Spleen (tissue), 11 donors: Measurements from ENCODE around the gene MAPT. TPM values are rescaled to one million over a fixed set of nuclear protein-coding genes. Genes with fewer than 3 reads are reported as not detected.
"Not testable (repeated sequence)": the region's sequence is repeated elsewhere in the genome, so short reads cannot be mapped to it uniquely, and the experiment has no call there.

Experiments used
- DNase-seq: peaks from one replicate; pipeline ENCODE4 v3.0.0-alpha.2; 2020
- H3K27ac ChIP-seq, 8 donors: fragments of 200-600 bp; sonication (generic) in 7 of 8; 1 replicate in 4 of 8; 2 replicates in 4 of 8; pipeline versions ENCODE4 v1.5.0 to v1.8.0; 2016 to 2021; ENCODE audit warnings: inconsistent platforms in 4 of 8, mild to moderate bottlenecking in 4 of 8, moderate library complexity in 1 of 8
- H3K27me3 ChIP-seq, 7 donors: fragments of 200-600 bp; sonication (generic) in 6 of 7; replicated peaks in 1 of 7; 1 replicate in 4 of 7; 2 replicates in 3 of 7; pipeline versions ENCODE4 v1.5.0 to v1.8.0; 2016 to 2021; ENCODE audit warnings: inconsistent platforms in 3 of 7, mild to moderate bottlenecking in 1 of 7
- H3K36me3 ChIP-seq, 6 donors: fragments of 200-600 bp; sonication (generic) in 5 of 6; 1 replicate in 4 of 6; 2 replicates in 2 of 6; pipeline versions ENCODE4 v1.5.0 to v1.8.0; 2016 to 2021; ENCODE audit warnings: inconsistent platforms in 2 of 6
- H3K4me1 ChIP-seq, 6 donors: fragments of 200-600 bp; sonication (generic) in 5 of 6; 1 replicate in 3 of 6; 2 replicates in 3 of 6; pipeline versions ENCODE4 v1.5.0 to v1.8.0; 2016 to 2021; ENCODE audit warnings: inconsistent platforms in 3 of 6
- H3K4me3 ChIP-seq, 8 donors: fragments of 200-600 bp; sonication (generic) in 7 of 8; 1 replicate in 4 of 8; 2 replicates in 4 of 8; pipeline versions ENCODE4 v1.5.0 to v1.8.0; 2016 to 2021; ENCODE audit warnings: inconsistent platforms in 4 of 8, mild to moderate bottlenecking in 4 of 8, moderate library complexity in 2 of 8
- H3K9me3 ChIP-seq, 8 donors: fragments of 200-600 bp; sonication (generic) in 7 of 8; 1 replicate in 4 of 8; 2 replicates in 4 of 8; pipeline versions ENCODE4 v1.5.0 to v1.8.0; 2016 to 2021; ENCODE audit warnings: inconsistent platforms in 4 of 8
- POLR2A ChIP-seq, 3 donors: fragments of 450-650 bp; IDR thresholded peaks; one replicate each; pipeline ENCODE4 v1.5.1; 2017; ENCODE audit warnings: antibody characterized with exemption in 3 of 3, mild to moderate bottlenecking in 1 of 3
- POLR2AphosphoS5 ChIP-seq, 3 donors: sonication (generic); formaldehyde crosslinking; IDR thresholded peaks; one replicate each; pipeline ENCODE4 v1.5.1; 2017; ENCODE audit warnings: antibody characterized with exemption in 3 of 3
- WGBS, 5 donors: extraction: QIAGEN DNeasy Blood & Tissue Kit in 3 of 5; methylation state at CpG; one replicate each; pipeline versions ENCODE4 v1.1.5 to v1.1.7; 2013 to 2018; 5-methylcytosine and 5-hydroxymethylcytosine counted together
- intact Hi-C: fragments of 100-400 bp; cut with DNase I; formaldehyde crosslinking; loops from one replicate; pipeline ENCODE4 v1.15.0; 2023; ENCODE audit warnings: low total_unique reads
- polyA plus RNA-seq, 3 donors: library from polyadenylated mRNA; stranded (reverse); fragments of 200-250 nt; gene quantifications; one replicate each; pipeline ENCODE4 v1.2.1, GENCODE V29; 2013
- total RNA-seq, 7 donors: library from RNA; depleted of rRNA in 3 of 7; stranded (reverse); fragments of >200 nt in 3 of 7; fragmentation: NEBNext Ultra II Directional in 4 of 7; extraction: Animal tissue kit (Norgen Biotek cat#: 25700) in 4 of 7; gene quantifications; one replicate each; pipeline versions ENCODE4 v1.1.0 to v1.2.1, GENCODE V29; 2016 to 2021
- TF ChIP-seq, protein P1 (sequence below), 11 experiments: fragments of 200-600 bp in 7 of 11; fragments of 450-650 bp in 4 of 11; sonication (generic) in 4 of 11; IDR thresholded peaks in 8 of 11; conservative IDR thresholded peaks in 3 of 11; 1 replicate in 7 of 11; 2 replicates in 4 of 11; pipeline versions ENCODE4 v1.4.0 to v1.8.0; 2016 to 2021; ENCODE audit warnings: antibody characterized with exemption in 11 of 11, inconsistent platforms in 4 of 11, mild to moderate bottlenecking in 1 of 11
- donor health status: healthy with polysubstance abuse.
- donor health status: DM: no; HTN: no; CAD: no; lungs with moderate emphysema.
- donor health status: DM: no; HTN: no; CAD: no.
- donor health status: Bipolar disorder and iron deficiency.
- donor health status: healthy.
- donor health status: DM: no; HTN: no; CAD: no.
- donor health status: DM: yes; HTN: yes; CAD: no.

The MAPT gene
- total and polyA plus RNA-seq, 10 donors, result 0.15 to 1.6 (median 0.66) TPM

DNA sequence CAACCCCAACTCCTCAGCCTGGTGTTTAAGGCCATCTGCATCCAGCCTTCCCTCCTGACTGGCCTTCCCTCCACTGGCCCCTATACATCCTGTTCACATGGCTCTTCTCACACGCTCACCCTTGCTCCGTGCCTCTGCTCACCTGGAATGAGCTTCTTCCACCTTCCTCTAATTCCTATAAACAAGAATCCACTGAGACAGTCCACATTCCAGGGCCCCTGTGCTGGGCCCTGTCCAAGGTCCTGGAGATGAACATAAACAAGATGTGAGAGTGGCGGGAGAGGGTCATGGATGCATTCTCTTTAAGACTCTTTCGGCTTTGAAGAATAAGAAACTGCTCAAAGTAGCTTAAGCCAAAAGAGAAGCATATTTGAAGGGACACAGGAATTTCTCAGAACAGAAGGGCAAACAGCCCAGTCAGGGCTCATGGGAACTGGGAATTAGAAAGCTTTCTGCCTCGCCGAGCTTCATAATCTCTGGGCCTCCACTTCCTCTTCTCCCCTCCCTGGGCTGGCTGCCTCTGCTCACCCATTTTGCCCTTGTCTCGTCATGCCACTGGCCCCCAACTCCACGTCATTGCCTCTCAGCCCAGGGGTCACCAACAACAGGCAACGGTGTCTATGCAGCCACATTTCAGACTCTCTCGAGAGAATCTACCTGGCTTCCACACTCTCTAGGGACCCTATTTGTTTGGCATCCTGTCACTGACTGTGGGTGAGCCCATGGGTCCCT, 36.2 kb upstream of the MAPT start:
- Histone ChIP-seq H3K9me3 (no peaks in the 10 kb centered on the region), H3K4me3 (no peak overlapping the region), H3K27me3 (peaks cover 0 to 63% (median 0%) of the 10 kb centered on the region in 7 donors), H3K27ac (no peak overlapping the region), H3K36me3 (no peaks in the 10 kb centered on the region), H3K4me1 (no peaks in the 10 kb centered on the region)
- whole genome bisulfite sequencing, 5 donors, result 43 to 53% (median 45%) methylated on average over 10 of the region's 10 CpGs
- TF ChIP-seq POLR2A (IDR thresholded peaks at IDR 0.05) (no peak), POLR2AphosphoS5 (IDR thresholded peaks at IDR 0.05) (no peak)
- TF ChIP-seq, protein P1, sequence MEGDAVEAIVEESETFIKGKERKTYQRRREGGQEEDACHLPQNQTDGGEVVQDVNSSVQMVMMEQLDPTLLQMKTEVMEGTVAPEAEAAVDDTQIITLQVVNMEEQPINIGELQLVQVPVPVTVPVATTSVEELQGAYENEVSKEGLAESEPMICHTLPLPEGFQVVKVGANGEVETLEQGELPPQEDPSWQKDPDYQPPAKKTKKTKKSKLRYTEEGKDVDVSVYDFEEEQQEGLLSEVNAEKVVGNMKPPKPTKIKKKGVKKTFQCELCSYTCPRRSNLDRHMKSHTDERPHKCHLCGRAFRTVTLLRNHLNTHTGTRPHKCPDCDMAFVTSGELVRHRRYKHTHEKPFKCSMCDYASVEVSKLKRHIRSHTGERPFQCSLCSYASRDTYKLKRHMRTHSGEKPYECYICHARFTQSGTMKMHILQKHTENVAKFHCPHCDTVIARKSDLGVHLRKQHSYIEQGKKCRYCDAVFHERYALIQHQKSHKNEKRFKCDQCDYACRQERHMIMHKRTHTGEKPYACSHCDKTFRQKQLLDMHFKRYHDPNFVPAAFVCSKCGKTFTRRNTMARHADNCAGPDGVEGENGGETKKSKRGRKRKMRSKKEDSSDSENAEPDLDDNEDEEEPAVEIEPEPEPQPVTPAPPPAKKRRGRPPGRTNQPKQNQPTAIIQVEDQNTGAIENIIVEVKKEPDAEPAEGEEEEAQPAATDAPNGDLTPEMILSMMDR (IDR thresholded peaks at IDR 0.05 in 8 of 11, conservative IDR thresholded peaks at IDR 0.05 in 3 of 11), result no peak
- DNase-seq, result no peak
- intact Hi-C loops, result no loop called here

DNA sequence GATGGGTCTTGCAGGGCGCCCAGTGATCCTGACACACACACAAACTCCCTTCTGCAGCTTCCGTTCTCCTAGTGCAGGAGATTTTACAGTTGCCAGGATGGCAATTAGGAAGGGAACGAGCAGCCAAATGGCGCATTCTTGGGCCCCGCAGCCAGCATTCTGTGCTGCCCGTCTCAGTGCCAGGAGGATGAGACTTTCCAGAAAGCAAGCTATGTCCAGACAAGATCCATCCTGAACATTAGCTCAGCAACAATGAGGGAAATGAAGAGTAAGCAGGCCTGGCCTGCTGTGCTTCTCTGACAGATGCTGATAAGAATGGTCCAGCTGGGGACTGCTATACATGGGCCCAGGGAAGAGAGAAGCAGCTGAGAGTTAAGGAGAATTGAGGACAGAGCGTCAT, 33.2 kb upstream of the MAPT start:
- H3K36me3 ChIP-seq, result no peaks in the 10 kb centered on the region
- 78 to 93% (median 83%) methylated on average over 7 of the region's 7 CpGs for WGBS, 5 donors
- no peak overlapping the region for H3K4me3 ChIP-seq
- TF ChIP-seq POLR2AphosphoS5 (IDR thresholded peaks at IDR 0.05), result no peak
- no peak for TF ChIP-seq POLR2A (IDR thresholded peaks at IDR 0.05)
- TF ChIP-seq, protein P1 (IDR thresholded peaks at IDR 0.05 in 8 of 11, conservative IDR thresholded peaks at IDR 0.05 in 3 of 11), result no peak
- H3K9me3 ChIP-seq, result no peaks in the 10 kb centered on the region
- no peak overlapping the region for H3K27ac ChIP-seq
- H3K27me3 ChIP-seq, result peaks cover 0 to 64% (median 0%) of the 10 kb centered on the region in 7 donors
- intact Hi-C loops, result no loop called here
- no peaks in the 10 kb centered on the region for H3K4me1 ChIP-seq
- no peak for DNase-seq

DNA sequence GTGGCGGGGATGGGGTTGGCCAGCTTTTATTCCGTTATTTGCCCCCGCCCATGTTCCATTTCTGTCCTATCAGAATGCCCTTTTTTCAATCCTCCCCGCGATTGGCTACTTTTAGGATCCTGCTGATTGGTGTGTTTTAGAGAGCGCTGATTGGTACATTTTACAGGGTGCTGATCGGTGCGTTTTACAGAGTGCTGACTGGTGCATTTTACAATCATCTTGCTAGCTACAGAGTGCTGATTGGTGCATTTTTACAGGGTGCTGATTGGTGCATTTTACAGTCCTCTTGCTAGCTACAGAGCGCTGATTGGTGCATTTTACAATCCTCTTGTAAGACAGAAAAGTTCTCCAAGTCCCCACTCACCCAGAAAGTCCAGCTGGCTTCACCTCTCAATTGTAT, 32.2 kb upstream of the MAPT start:
- H3K27ac ChIP-seq, H3K4me3 ChIP-seq, H3K36me3 ChIP-seq, intact Hi-C loops, DNase-seq, H3K9me3 ChIP-seq, H3K4me1 ChIP-seq: not testable (repeated sequence)
- WGBS, 5 donors, result 78 to 88% (median 87%) methylated on average over 9 of the region's 9 CpGs
- peaks cover 0 to 59% (median 0%) of the 10 kb centered on the region in 7 donors for H3K27me3 ChIP-seq

DNA sequence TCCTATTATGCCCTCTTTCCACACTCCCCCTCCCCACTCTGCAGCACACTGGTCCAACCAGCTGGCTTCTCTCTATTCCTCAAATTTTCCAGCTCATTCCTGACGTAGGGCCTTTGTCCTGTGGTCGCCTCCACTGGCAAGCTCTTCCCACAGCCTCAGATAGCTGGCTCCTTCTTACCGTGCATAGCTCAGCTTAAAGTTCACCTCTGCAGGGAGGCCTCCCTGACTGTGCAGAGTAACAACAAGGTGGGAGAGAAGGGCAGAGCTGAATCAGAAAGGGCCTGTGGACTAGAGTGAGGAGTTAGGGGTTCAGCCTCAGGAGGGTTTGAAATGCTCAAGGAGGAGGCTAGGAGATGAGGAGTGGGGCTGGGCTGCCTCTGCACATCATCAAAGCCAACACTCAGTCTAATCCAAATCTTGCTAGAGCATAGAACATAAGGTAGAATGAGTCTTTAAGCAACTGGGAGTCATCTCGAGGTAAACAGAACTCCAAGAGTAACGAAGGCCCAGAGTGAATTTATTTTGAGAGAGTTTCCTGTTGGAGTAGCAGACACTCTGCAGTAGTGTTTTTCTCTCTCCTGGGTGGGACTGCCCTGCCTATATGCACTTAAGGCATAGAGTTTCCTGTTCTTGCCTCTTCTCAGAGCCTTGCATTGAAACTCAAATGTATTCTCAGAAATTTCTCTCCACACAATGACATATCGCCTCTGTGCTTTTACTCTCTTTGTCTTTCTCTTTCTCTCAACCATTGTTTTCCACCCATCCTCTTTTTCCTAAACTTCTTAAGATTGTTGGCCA, 30.3 kb upstream of the MAPT start:
- peaks cover 0 to 48% (median 0%) of the 10 kb centered on the region in 7 donors for H3K27me3 ChIP-seq
- 55 to 65% (median 57%) methylated on average over 6 of the region's 6 CpGs for WGBS, 5 donors
- H3K4me1 ChIP-seq, result no peaks in the 10 kb centered on the region
- no peak overlapping the region for H3K4me3 ChIP-seq
- H3K36me3 ChIP-seq, result no peaks in the 10 kb centered on the region
- no peak for DNase-seq
- H3K9me3 ChIP-seq, result no peaks in the 10 kb centered on the region
- intact Hi-C loops, result no loop called here
- no peak overlapping the region for H3K27ac ChIP-seq
- TF ChIP-seq POLR2A (IDR thresholded peaks at IDR 0.05) (no peak), POLR2AphosphoS5 (IDR thresholded peaks at IDR 0.05) (no peak)
- TF ChIP-seq, protein P1 (IDR thresholded peaks at IDR 0.05 in 8 of 11, conservative IDR thresholded peaks at IDR 0.05 in 3 of 11), result no peak
